ENCODE results near the gene UBE2J2.

UBE2J2 gene

GRCh38 chr1:1231400-1232207, 42.0 kb downstream of the UBE2J2 start, which contains the start of gene SDF4:
TSS of gene SDF4 (minus strand) at chr1:1232001. CDS start at chr1:1228772, 3,229 bp downstream.
- peak within 1 kb of the TSS; percentile 92 for H3K4me2 ChIP-seq (ENCODE audit: low read length)
- no peaks in the 10 kb centered on the region for H3K27me3 ChIP-seq (ENCODE audit: control insufficient read depth, insufficient read depth, low read length)
- H3K4me1 ChIP-seq (ENCODE audit: control insufficient read depth, insufficient read depth, low read length), result peaks cover 24% of the 10 kb centered on the region
- H3K36me3 ChIP-seq (ENCODE audit: insufficient read depth, low read length), result peaks cover 37% of the 10 kb centered on the region
- H3K4me3 ChIP-seq (ENCODE audit: low read length), result peak within 1 kb of the TSS; percentile 79
- H3K9ac ChIP-seq (ENCODE audit: low read depth, low read length), result peak within 1 kb of the TSS; percentile 97
- H3K9me3 ChIP-seq (replicated peaks; ENCODE audit: low read length), result no peaks in the 10 kb centered on the region

- Histone ChIP-seq H3K4me3 (ENCODE audit: low read length) (peak overlapping the region; percentile 79), H3K9ac (ENCODE audit: low read depth, low read length) (peak overlapping the region; percentile 97), H3K4me1 (ENCODE audit: control insufficient read depth, insufficient read depth, low read length) (peaks cover 24% of the 10 kb centered on the region), H3K4me2 (ENCODE audit: low read length) (peak overlapping the region; percentile 92), H3K36me3 (ENCODE audit: insufficient read depth, low read length) (peaks cover 42% of the 10 kb centered on the region), H3K27me3 (ENCODE audit: control insufficient read depth, insufficient read depth, low read length) (no peaks in the 10 kb centered on the region), H3K9me3 (replicated peaks; ENCODE audit: low read length) (no peaks in the 10 kb centered on the region)
These were observed 42.8 kb downstream of the UBE2J2 start for GRCh38 chr1:1230656-1231399.

- Histone ChIP-seq H3K4me1 (ENCODE audit: control insufficient read depth, insufficient read depth, low read length) (peaks cover 24% of the 10 kb centered on the region), H3K9ac (ENCODE audit: low read depth, low read length) (no peak overlapping the region), H3K9me3 (replicated peaks; ENCODE audit: low read length) (no peaks in the 10 kb centered on the region), H3K4me2 (ENCODE audit: low read length) (peak overlapping the region; percentile 92), H3K27me3 (ENCODE audit: control insufficient read depth, insufficient read depth, low read length) (no peaks in the 10 kb centered on the region), H3K36me3 (ENCODE audit: insufficient read depth, low read length) (peaks cover 44% of the 10 kb centered on the region), H3K4me3 (ENCODE audit: low read length) (peak overlapping the region; percentile 79)
These were observed 43.9 kb downstream of the UBE2J2 start for GRCh38 chr1:1229770-1230169.

GRCh38 chr1:1228596-1229321, 44.9 kb downstream of the UBE2J2 start:
- H3K4me2 ChIP-seq (ENCODE audit: low read length), result no peak overlapping the region
- H3K9ac ChIP-seq (ENCODE audit: low read depth, low read length), result no peak overlapping the region
- H3K4me1 ChIP-seq (ENCODE audit: control insufficient read depth, insufficient read depth, low read length), result peaks cover 24% of the 10 kb centered on the region
- H3K9me3 ChIP-seq (replicated peaks; ENCODE audit: low read length), result no peaks in the 10 kb centered on the region
- peaks cover 41% of the 10 kb centered on the region for H3K36me3 ChIP-seq (ENCODE audit: insufficient read depth, low read length)
- no peaks in the 10 kb centered on the region for H3K27me3 ChIP-seq (ENCODE audit: control insufficient read depth, insufficient read depth, low read length)
- no peak overlapping the region for H3K4me3 ChIP-seq (ENCODE audit: low read length)

- Histone ChIP-seq H3K4me3 (ENCODE audit: low read length) (no peak overlapping the region), H3K36me3 (ENCODE audit: insufficient read depth, low read length) (peaks cover 39% of the 10 kb centered on the region), H3K9ac (ENCODE audit: low read depth, low read length) (no peak overlapping the region), H3K4me1 (ENCODE audit: control insufficient read depth, insufficient read depth, low read length) (peaks cover 18% of the 10 kb centered on the region), H3K4me2 (ENCODE audit: low read length) (no peak overlapping the region), H3K9me3 (replicated peaks; ENCODE audit: low read length) (no peaks in the 10 kb centered on the region), H3K27me3 (ENCODE audit: control insufficient read depth, insufficient read depth, low read length) (no peaks in the 10 kb centered on the region)
These were observed 45.5 kb downstream of the UBE2J2 start for GRCh38 chr1:1228187-1228586.

- Histone ChIP-seq H3K36me3 (ENCODE audit: insufficient read depth, low read length) (peaks cover 47% of the 10 kb centered on the region), H3K9ac (ENCODE audit: low read depth, low read length) (no peak overlapping the region), H3K4me2 (ENCODE audit: low read length) (no peak overlapping the region), H3K27me3 (ENCODE audit: control insufficient read depth, insufficient read depth, low read length) (no peaks in the 10 kb centered on the region), H3K4me3 (ENCODE audit: low read length) (no peak overlapping the region), H3K4me1 (ENCODE audit: control insufficient read depth, insufficient read depth, low read length) (peaks cover 10% of the 10 kb centered on the region), H3K9me3 (replicated peaks; ENCODE audit: low read length) (no peaks in the 10 kb centered on the region)
These were observed 46.3 kb downstream of the UBE2J2 start for GRCh38 chr1:1227386-1227785.

GRCh38 chr1:1226566-1227362, 46.9 kb downstream of the UBE2J2 start:
- Histone ChIP-seq H3K36me3 (ENCODE audit: insufficient read depth, low read length) (peaks cover 49% of the 10 kb centered on the region), H3K9ac (ENCODE audit: low read depth, low read length) (no peak overlapping the region), H3K4me2 (ENCODE audit: low read length) (no peak overlapping the region), H3K9me3 (replicated peaks; ENCODE audit: low read length) (no peaks in the 10 kb centered on the region), H3K27me3 (ENCODE audit: control insufficient read depth, insufficient read depth, low read length) (no peaks in the 10 kb centered on the region), H3K4me3 (ENCODE audit: low read length) (no peak overlapping the region), H3K4me1 (ENCODE audit: control insufficient read depth, insufficient read depth, low read length) (peaks cover 9% of the 10 kb centered on the region)

GRCh38 chr1:1225913-1226312, 47.7 kb downstream of the UBE2J2 start:
- Histone ChIP-seq H3K4me2 (ENCODE audit: low read length) (no peak overlapping the region), H3K4me1 (ENCODE audit: control insufficient read depth, insufficient read depth, low read length) (peaks cover 9% of the 10 kb centered on the region), H3K9me3 (replicated peaks; ENCODE audit: low read length) (no peaks in the 10 kb centered on the region), H3K36me3 (ENCODE audit: insufficient read depth, low read length) (peaks cover 53% of the 10 kb centered on the region), H3K4me3 (ENCODE audit: low read length) (no peak overlapping the region), H3K27me3 (ENCODE audit: control insufficient read depth, insufficient read depth, low read length) (no peaks in the 10 kb centered on the region), H3K9ac (ENCODE audit: low read depth, low read length) (no peak overlapping the region)

GRCh38 chr1:1225238-1225845, 48.3 kb downstream of the UBE2J2 start:
- peaks cover 7% of the 10 kb centered on the region for H3K4me1 ChIP-seq (ENCODE audit: control insufficient read depth, insufficient read depth, low read length)
- peaks cover 59% of the 10 kb centered on the region for H3K36me3 ChIP-seq (ENCODE audit: insufficient read depth, low read length)
- no peaks in the 10 kb centered on the region for H3K27me3 ChIP-seq (ENCODE audit: control insufficient read depth, insufficient read depth, low read length)
- H3K4me2 ChIP-seq (ENCODE audit: low read length), result no peak overlapping the region
- H3K9me3 ChIP-seq (replicated peaks; ENCODE audit: low read length), result no peaks in the 10 kb centered on the region
- H3K4me3 ChIP-seq (ENCODE audit: low read length), result no peak overlapping the region
- H3K9ac ChIP-seq (ENCODE audit: low read depth, low read length), result no peak overlapping the region

- Histone ChIP-seq H3K4me2 (ENCODE audit: low read length) (no peak overlapping the region), H3K9ac (ENCODE audit: low read depth, low read length) (no peak overlapping the region), H3K4me1 (ENCODE audit: control insufficient read depth, insufficient read depth, low read length) (no peaks in the 10 kb centered on the region), H3K4me3 (ENCODE audit: low read length) (no peak overlapping the region), H3K9me3 (replicated peaks; ENCODE audit: low read length) (no peaks in the 10 kb centered on the region), H3K36me3 (ENCODE audit: insufficient read depth, low read length) (peaks cover 61% of the 10 kb centered on the region), H3K27me3 (ENCODE audit: control insufficient read depth, insufficient read depth, low read length) (no peaks in the 10 kb centered on the region)
These were observed 49.8 kb downstream of the UBE2J2 start for GRCh38 chr1:1223891-1224290.

Data from skeletal muscle satellite cell (primary cell).